ENCODE data around the gene PRDM15.

PRDM15 gene

GRCh38 chr21:41906770-41907169 is 27.6 kb upstream of the PRDM15 start:
- no peak for DNase-seq

DNA sequence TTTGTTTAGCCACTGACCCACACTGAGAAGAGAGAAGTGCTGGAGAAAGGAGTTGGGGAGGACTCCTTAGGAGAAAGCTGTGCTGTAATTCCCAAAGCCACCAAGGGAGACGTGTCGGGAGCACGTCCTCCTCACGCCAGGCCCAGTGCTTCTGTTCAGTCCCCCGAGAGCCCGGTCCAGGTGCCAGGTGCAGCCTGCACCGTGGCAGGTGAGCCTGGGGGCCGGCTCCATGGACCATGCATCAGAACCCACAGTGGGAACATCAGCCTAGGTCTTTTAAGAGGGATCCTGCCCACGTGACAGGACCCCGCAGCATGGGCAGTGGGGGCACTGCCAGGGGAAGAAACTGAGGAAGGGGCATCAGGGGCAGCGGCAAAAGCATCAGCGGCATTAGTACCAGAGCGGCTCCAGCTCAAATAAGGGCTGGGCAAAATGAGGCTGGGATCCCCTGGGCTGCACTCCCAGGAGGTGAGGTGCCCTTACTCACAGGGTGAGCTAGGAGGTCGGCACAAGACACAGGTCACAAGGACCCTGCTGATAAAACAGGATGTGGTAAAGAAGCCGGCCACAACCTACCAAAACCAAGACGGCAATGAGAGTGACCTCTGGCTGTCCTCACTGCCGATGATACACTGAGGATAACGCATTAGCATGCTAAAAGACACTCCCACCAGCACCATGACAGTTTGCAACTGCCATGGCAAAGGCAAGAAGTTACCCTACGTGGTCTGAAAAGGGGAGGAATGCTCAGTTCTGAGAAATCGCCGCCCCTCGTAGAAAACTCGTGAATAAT is 24.6 kb upstream of the PRDM15 start:
- no peak for DNase-seq

DNA sequence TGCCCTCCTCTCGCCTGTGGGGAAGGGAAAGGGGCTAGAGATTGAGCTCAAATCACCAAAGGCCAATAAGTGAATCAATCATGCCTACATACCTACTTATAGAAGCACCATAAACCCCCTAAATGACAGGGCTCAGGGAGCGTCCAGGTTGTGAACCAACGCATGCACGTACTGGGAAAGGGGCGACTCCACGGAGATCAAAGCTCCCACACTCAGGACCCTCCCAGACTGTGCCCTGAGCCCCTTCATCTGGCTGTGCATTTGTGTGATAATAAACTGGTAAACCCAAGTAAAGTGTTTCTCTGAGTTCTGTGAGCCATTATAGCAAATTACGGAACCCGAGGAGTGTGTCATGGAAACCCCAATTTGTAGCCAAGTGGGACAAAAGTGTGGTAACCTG is 23.8 kb upstream of the PRDM15 start:
- no peak for DNase-seq

DNA sequence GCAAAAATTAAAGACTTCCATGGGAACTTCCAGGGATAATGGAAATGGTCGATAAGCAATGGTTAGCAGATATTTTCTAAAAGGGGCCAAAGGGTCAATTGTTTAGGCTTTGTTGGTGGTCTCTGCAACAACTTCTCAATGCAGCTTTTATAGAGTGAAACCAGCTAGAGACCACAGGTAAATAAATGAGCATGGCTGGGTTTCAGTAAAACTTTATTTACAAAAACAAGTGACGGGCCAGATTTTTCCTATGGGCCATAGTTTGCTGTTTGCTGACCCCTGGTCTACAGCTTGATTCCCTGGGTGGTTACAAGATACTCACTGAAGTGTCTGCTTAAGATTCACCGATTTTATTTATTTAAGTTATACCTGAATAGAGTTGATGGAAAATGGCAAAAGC is 22.6 kb upstream of the PRDM15 start:
- no peak for DNase-seq

DNA sequence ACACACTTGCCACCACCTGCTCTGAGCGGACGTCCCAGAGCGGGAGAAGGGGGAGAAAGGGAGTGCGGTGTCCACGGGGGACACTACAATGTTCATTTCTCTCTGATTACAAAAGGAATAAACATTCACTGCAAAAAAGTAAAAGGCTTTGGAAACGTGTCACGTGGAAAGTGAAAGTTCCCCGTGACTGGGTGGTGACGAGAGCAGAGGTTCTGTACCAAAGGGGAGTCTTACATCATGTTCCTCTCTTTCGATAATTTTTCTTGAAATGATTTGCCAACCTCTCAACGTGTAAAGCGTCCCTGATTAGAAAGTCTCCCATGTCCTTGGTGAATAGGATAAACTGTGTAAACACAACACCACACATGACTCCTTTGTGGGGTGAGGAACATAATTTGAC is 22.0 kb upstream of the PRDM15 start:
- DNase-seq: no peak

DNA sequence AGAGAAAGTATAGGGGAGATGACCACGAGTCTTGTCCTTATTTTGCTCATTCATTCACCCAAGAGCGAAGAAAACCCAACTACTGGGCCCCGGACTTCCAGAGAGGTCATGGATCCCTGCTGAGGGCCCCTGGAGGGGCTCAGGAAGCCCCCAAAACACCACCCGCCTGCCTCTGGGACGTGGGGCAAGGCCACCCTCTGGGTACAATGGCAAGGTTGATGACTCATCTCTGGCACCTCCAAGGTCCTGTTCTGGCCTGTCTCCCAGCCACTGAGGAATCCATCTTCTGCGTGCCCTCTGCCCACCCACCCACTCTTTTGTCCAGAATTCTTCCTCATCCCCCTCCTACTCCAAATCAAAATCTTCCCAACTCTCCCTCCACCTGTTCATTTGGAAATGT is 21.3 kb upstream of the PRDM15 start:
- DNase-seq: no peak

GRCh38 chr21:41899426-41900202 is 20.5 kb upstream of the PRDM15 start:
- DNase-seq: no peak

- no peak for DNase-seq
Measured at GRCh38 chr21:41898998-41899397, 19.9 kb upstream of the PRDM15 start.

DNA sequence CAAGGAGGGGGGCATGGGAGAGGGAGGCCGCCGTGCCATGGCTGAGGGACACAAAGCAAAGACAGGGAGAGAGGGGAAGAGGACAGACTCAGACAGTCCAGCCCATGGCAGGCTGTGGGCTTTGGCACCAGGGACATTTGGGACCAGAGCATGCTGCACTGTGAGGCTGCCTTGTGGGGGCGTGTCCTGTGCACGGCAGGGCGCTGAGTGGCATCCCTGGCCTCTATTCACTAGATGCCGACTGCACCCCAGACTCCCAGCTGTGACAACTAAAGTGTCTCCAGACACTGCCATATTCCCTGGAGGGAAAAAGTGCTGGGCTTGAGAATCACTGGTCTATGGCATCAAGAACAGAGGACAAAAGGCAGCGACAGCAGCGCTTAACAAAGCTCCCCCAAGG is 18.6 kb upstream of the PRDM15 start:
- DNase-seq: no peak

GRCh38 chr21:41897047-41897669 is 18.0 kb upstream of the PRDM15 start:
- DNase-seq: no peak

GRCh38 chr21:41895643-41896493 is 16.7 kb upstream of the PRDM15 start:
- DNase-seq: peak; percentile 56

DNA sequence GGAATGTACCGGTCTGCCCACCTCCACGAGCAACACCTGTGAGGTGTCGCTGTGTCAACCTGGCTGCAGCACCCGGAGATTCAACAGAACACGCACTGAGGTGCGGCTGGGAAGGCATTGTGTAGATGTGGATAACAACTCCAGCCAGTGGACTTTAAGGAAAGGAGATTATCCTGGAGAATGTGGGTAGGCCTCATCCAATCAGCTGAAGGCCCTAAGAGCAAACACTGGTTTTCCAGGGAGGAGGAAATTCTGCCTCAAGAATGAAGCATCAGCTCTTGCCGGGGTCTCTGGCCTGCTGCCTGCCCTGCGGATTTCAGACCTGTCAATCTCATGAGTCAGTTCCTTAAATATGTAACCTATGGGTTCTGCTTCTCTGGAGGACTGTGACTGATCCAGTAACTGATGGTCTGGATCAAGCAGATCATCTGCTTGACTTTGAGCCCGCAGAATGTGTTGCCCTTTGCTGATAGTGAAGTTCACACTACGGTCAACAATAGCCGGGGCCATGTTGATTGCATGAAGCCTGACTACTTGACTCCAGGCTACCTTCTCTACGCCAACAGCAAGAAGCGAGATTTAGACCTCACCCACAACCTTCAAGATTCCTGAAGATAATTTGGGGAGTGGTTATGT is 15.9 kb upstream of the PRDM15 start:
- no peak for DNase-seq

GRCh38 chr21:41894511-41894910 is 15.4 kb upstream of the PRDM15 start:
- DNase-seq: no peak

DNA sequence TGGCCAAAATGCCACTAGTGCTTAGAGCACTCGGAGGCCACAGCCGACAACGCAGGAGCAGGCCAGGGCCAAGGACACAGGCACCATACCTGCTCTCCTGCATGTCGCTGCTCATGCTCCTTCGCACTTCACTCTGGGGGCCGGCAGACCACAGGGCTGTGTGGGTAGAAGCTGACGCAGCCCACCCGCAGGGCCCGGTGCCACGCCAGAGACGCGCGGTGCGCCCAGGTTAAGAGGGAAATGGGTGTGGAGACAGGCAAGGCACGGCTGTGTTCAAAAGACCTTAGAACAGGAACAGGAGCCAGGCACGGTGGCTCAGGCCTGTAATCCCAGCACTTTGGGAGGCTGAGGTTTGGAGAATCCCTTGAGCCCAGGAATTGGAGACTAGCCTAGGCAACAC is 13.6 kb upstream of the PRDM15 start:
- no peak for DNase-seq

- no peak for DNase-seq
Measured at GRCh38 chr21:41891132-41891531, 12.0 kb upstream of the PRDM15 start.

DNA sequence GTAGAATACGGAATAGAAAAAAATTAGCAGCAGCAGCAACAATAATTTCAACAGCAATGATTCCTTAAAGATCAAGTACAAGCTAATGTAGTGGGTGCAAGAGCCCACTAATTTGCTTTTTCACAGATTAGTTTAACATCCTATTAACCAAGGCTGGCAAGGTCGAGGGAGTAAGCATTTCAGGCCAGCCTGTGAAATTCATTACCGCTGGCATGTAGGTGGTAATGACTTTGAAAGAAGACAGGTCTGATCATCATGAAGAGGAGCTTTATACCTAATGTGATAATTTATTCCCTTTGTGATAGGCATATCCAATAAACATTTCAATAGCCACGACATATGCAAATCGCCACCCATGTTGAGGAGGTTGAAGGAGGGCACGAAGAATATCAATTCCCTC is 11.2 kb upstream of the PRDM15 start:
- no peak for DNase-seq

- DNase-seq: no peak
Measured at GRCh38 chr21:41888749-41889376, 9.7 kb upstream of the PRDM15 start.

GRCh38 chr21:41887667-41888066 is 8.5 kb upstream of the PRDM15 start:
- DNase-seq: no peak

GRCh38 chr21:41886328-41886727 is 7.2 kb upstream of the PRDM15 start:
- DNase-seq: no peak

DNA sequence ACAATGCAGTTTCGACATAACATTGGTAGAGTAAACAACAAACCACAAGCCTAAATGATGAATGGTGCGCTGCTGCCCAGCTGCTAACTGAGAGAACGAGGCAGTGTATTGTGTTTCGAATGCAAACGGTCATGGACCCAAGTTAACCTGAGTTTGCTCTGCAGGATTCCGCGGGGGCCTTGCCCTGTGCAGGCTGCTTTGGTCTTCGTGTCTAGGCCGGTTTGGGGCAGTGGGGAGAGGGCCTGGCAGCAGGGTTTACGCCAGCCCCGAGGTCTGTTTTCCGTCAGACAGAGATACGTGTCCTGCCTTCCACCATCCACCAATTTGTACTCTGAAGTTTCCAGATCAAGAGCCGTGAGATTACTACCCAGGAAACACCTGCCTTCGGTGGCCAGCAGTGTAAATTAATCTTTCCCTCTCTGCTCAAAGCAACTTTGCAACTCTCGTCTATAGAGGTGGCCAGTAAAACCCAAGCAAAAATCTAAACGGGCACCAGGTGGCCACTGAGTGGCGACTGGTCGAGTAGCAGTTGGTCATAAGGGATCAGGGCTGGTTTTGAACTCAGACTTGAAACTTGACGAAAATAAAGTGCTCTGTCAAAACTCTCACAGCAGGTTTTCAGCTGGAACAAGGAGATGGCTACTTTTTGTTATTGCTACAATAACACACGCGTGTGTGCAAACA is 6.3 kb upstream of the PRDM15 start:
- DNase-seq: no peak

DNA sequence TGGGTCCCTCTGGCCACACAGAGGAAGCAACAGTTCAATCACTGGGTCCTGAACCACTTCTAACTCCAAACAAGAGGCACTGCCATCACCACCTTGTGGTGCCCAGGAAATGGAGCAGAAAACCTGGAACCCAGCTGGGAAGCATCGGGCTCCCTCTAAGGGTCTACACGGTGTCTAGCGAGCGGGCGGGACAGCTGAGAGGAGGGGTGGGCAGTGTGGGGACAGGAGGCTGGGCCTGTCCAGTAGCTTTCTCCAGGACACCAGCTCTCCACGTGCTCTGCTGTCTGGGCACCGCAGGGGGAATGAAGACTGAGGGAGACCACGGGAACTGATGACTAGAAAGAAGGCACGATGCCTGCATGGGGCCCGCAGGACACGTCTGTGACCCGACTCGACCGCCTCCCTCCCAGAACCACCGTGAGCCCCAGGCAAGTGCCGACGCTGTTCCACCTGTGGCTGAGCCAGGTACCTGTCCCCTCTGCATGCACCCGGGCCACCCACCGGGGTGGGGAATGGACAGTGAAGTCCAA is 5.4 kb upstream of the PRDM15 start:
- DNase-seq: no peak

Measured in activated T-cell treated with anti-CD3 and anti-CD28 coated beads, Interleukin-2, amount 50 U/mL, for 1 hour (primary cell).